Activated naive CD4-positive, alpha-beta T cell treated with anti-CD3 and anti-CD28 coated beads, Interleukin-2, amount 50 U/mL, for 16 hours (primary cell): ENCODE measurements around the gene STRADA.

Source experiments
- DNase-seq: peaks from one replicate; pipeline ENCODE4 v3.0.0-alpha.2; 2020

Gene STRADA

DNA sequence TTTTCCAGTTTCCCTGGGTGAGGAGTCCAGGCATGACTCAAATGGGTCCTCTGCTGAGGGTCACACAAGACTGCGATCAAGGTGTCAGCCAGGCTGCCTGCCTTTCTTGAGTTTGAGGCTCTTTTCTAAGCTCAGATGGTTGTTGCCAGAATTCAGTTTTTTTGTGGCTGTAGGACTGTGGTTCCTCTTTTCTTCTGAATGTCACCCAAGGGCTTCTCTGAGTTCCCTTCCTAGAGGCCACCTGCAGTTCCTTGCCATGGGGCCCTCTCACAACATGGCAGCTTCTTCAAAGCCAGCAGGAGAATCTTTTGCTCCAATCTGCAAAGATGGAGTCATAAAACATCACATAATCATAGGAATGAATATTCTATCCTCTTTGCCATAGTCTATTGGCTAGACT, 59.2 kb downstream of the STRADA start:
- no peak for DNase-seq

DNA sequence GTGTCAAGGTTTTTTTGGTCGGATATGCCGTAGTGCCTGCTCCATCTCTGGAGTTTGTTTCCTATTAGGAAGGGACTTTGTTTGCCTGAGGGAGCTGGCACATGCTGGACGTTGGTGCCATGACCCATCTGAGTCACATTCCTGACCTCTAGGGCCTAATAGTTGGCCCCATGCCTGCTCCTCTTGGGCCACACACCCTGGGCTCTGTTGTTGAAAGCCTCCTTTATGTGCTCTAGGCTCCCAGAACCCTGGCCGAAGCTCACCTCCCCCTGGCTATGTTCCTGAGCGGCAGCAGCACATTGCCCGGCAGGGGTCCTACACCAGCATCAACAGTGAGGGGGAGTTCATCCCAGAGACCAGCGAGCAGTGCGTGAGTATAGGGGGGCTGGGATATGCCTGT, 60.1 kb downstream of the STRADA start:
- no peak for DNase-seq

DNA sequence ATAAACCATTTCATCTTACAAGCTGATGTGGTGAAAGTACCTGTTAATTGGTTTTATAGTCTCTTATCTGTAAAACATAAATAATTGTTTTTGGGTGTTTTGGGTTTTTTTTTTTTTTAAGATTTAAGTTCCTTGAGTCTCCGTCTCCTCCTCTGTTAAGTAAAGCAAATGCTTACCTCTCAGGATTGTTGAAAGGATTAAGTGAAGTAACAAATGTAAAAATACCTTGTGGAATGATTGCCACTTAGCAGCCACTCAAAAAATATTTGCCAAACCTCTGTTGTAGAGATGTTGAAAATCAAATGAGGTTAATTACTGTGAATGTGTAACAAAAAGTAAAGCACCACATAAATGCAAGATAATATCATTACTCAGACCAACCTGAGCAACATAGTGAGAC, 60.9 kb downstream of the STRADA start:
- DNase-seq: no peak

DNA sequence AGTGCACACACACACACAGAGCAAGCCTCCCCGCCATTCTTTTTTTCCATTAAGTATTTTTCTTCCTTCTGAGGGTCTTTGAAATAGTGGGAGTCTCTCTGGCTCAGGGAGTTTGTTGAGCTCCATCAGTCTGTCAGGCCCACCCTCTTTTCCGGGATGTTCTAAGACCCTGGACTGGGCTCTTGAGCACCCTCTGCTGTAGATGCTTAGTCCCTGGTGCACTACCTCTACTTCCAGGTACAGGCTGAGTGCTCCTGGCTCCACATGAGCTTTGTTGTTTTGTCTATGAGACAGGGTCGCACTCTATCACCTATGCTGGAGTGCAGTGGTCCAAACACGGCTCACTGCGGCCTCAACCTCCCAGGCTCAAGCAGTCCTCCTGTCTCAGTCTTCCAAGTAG, 62.4 kb downstream of the STRADA start:
- DNase-seq: no peak

DNA sequence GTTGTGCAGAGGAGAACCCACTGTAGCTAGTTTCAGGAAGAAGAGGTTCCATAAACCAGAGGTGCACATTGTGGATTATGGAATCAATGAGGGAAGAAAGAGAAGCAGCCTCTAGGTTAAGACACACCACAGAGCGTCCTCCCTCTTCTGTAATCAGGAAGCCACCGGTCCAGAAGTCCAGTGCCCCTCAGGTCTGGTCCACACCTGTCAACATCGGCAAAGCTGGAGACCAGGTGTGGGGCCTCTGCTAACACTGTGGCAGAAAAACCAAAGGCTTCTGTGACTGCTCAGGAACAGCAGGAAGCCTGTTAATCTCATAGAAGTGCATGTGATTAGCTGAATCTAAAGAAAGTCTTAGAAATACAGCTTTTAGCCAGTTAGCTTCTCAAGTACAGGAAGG, 65.0 kb downstream of the STRADA start:
- no peak for DNase-seq

DNA sequence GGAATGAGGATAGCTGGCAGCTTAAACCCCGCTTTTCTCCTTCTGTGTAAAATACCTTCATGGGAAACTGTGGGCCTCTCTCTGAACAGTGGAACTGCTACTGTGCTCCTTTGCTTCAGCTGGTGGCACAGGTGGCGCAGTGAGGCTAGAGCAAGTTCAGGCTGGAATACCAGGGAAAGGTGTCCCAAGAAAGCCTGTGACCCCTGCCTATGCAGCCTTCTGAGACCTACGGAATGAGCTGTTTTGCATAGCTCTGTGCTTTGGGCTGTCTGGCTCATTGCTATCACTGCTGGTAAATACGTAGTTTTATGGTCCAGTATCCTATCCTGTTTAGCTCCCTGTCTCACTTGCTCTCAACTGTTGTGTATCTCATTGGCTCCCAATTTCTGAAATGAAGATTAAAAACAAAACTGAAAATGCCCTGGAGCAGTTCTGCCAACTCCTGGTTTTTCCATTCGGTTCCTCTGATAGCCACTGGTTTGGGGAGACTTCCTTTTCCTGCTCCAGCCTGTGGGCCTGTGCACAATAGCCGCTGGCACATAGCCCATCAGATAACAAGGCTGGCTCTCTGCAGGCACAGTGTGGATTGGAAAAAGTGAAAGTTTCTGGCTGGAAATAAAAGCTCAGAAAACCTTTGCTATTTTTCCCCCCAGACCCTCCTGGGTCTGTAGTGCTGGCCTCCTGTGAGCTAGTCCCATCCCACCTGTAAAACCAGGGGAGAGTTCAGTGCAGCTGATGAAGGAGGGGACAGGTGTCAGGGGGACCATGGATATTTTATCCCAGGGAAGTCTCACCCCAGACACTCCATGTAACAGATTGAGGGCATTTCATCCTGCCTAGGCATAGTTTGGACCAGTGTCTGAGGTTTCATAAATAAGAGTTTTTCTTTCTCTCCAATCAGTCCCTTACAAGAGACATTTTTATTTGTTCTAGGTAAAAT, 65.7 kb downstream of the STRADA start:
- DNase-seq: no peak

DNA sequence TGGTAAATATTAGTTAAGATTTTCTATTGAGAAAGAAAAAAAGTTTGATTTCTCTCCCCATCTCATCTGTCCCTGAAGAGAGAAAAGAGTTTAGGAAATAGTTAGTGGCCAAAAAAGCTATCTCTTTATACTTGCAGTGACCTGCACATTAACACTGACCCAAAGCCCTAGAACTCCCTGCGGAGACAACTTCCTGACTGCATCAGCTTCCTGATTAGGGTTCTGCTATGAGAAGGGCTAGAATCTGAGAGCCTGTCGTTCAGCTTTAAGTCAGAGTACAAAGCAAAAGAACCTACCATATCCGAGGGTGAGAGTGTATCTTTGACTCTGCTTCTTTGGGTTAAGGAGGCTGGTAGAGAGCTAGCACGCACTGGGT, 66.4 kb downstream of the STRADA start:
- no peak for DNase-seq

DNA sequence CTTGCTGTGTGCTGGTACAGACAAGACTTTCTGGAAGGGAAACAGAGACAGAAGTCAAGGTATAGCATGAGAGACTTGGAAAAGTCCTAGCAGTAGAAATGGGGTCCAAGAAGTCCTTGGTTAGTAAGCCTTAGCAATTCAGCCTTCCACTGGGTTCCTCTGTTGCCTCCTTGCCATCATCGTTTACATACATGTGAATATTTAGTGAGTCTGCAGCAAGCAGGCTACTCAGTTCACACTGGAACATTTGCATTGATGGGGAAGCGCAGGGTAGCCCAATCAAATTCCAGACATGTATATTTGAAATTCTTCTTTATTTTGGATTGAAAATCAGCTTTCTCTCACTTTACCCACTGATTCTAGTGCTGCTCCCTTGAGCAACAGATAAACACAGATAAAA, 68.7 kb downstream of the STRADA start:
- DNase-seq: no peak

DNA sequence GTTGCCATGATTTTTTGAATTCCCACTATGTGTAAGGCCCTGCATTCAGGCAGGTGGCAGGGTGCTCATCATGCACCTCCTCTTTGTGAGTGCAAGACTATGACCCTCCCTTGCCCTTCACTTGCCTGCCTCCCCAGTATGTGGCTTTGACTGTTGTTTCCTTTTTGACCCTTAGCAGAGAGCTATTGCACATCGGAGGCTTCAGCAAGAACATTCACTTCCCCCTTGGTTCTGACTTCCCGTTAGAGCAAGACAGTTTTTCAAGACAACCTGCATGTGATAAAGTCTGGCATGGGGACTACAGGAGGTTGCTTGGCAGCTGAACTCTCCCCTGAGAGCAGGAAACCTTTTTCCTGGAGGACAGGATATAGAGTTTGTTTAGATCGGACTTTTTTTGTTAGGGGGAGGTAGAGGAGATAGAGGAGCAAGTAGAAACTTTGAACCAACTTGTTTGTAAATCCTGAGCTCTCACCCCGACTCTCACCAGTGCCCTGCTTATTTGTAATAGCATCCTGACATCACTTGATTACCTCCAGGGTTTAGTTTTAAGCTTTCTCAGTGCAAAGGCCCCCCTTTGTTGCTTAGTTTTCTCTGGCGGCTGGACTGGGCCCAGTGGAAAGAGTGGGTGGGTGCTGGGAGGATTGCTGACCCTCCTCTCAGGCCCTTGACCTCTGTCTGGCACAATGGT, 75.9 kb downstream of the STRADA start:
- DNase-seq: no peak

DNA sequence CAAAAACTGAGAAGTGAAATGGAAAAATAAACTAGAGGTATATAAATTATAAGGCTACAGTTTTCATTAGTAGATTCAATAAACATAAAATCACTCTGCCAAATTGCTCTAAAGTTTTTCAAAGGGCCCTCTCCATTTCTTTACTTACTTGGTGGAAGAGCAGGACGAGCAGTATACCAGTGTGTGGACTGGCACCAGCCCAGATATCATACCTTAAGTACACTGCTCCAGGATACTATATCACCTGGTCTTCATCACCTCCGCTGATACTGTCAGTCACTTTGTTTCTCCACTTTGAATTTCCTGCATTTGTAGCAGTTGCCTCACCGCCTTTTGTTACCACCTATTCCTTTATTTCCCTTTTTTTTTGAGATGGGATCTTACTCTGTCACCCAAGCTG, 81.7 kb downstream of the STRADA start:
- no peak for DNase-seq

DNA sequence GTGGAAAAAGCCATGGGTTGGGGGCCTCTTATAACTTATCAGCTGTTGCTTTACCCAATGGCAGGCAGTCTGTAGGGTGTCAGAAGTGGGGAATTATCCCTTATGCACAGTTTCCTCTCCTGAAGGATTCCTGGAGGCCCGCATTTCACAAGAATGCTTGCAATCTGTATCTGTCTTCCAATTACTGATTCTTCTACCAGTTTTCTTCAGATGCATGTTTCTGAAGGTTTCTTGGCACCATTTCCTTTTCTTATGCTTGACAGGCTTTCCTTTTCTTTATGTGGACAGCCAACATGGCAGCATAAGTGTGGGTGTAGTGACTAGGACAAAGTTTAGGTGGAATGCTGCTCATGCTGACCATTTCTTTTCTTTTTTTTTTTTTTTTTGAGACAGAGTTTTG, 83.2 kb downstream of the STRADA start:
- DNase-seq: no peak

DNA sequence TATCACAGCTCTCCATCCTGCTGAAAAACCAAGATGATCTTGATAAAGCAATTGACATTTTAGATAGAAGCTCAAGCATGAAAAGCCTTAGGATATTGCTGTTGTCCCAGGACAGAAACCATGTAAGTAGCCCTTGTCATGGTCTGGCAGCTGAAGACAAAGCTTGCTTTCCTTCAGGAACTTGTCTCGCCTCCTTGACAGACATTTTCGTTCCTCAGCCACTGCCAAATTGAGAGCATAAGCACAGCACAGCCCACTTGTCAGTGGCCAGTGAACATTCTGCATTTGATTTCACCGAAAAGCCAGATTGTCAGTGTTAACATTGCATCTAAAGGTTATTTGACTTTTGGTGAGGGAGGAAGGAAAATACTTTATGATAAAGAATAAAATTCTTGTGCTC, 83.8 kb downstream of the STRADA start:
- DNase-seq: no peak

DNA sequence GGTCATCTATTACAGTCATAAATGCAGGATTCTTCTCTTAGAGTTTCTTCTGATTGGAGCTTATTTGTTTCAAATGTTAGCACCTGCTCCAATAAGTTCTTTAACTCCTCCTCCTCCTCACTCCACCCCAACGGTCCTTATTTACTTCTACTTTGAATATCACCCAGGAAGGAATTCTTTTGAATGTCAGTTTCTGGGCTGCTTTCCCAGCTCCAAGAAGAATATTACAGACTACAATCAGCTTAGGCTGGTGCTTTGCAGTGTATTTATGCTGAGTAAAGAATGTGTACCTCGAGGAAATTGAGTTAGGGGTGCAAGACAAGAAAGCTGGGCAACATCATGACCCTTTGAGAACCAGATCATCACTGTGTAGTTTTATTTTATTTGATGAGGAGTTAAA, 88.5 kb downstream of the STRADA start:
- DNase-seq: no peak
